Muscle layer of colon (tissue), 2 donors: ENCODE data around the gene PC.
"Not testable (repeated sequence)": the region's sequence is repeated elsewhere in the genome, so short reads cannot be mapped to it uniquely, and the experiment has no call there.

Source experiments
- H3K27ac ChIP-seq: one replicate; pipeline ENCODE4 v1.7.0; 2013; ENCODE audit warnings: low read depth, mild to moderate bottlenecking, low read length, moderate library complexity
- H3K27me3 ChIP-seq, 2 donors: one replicate each; pipeline ENCODE4 v1.7.0; 2013; ENCODE audit warnings: low read length in 2 of 2, mild to moderate bottlenecking in 2 of 2; ENCODE audit not compliant: insufficient read depth in 2 of 2, control insufficient read depth in 1 of 2
- H3K36me3 ChIP-seq: one replicate; pipeline ENCODE4 v1.7.0; 2013; ENCODE audit warnings: mild to moderate bottlenecking, low read length; ENCODE audit not compliant: insufficient read depth
- H3K4me1 ChIP-seq: one replicate; pipeline ENCODE4 v1.7.0; 2013; ENCODE audit warnings: mild to moderate bottlenecking, low read length; ENCODE audit not compliant: insufficient read depth
- H3K4me3 ChIP-seq, 2 donors: one replicate each; pipeline ENCODE4 v1.7.0; 2013; ENCODE audit warnings: low read length in 2 of 2, low read depth in 1 of 2, mild to moderate bottlenecking in 1 of 2, moderate library complexity in 1 of 2
- H3K9ac ChIP-seq: one replicate; pipeline ENCODE4 v1.7.0; 2013; ENCODE audit warnings: low read length
- H3K9me3 ChIP-seq: one replicate; pipeline ENCODE4 v1.7.0; 2013; ENCODE audit warnings: mild to moderate bottlenecking, low read length
- donor health status: abdominal sarcoma.
- donor health status: Adenocarcinoma of cecum.

PC gene

GRCh38 chr11:66992041-66992440 is 33.9 kb upstream of the PC start:
- no peak overlapping the region for H3K27ac ChIP-seq
- H3K4me3 ChIP-seq = no peak overlapping the region
- no peaks in the 10 kb centered on the region for H3K4me1 ChIP-seq
- no peaks in the 10 kb centered on the region for H3K9me3 ChIP-seq
- no peaks in the 10 kb centered on the region for H3K36me3 ChIP-seq
- peaks cover 0 to 2% of the 10 kb centered on the region in 2 donors for H3K27me3 ChIP-seq
- no peak overlapping the region for H3K9ac ChIP-seq

GRCh38 chr11:66989360-66989759 is 31.2 kb upstream of the PC start:
- not testable (repeated sequence) for H3K27me3 ChIP-seq, H3K4me1 ChIP-seq, H3K27ac ChIP-seq, H3K36me3 ChIP-seq, H3K9me3 ChIP-seq, H3K4me3 ChIP-seq, H3K9ac ChIP-seq

GRCh38 chr11:66988741-66989140 is 30.6 kb upstream of the PC start:
- not testable (repeated sequence) for H3K36me3 ChIP-seq, H3K4me3 ChIP-seq, H3K27ac ChIP-seq, H3K4me1 ChIP-seq, H3K9me3 ChIP-seq, H3K27me3 ChIP-seq, H3K9ac ChIP-seq

GRCh38 chr11:66987924-66988637 is 29.9 kb upstream of the PC start:
- Histone ChIP-seq H3K4me1 (no peaks in the 10 kb centered on the region), H3K36me3 (no peaks in the 10 kb centered on the region), H3K27me3 (no peaks in the 10 kb centered on the region), H3K9ac (no peak overlapping the region), H3K4me3 (no peak overlapping the region), H3K9me3 (no peaks in the 10 kb centered on the region), H3K27ac (no peak overlapping the region)

GRCh38 chr11:66987158-66987620 is 29.0 kb upstream of the PC start:
- no peaks in the 10 kb centered on the region for H3K36me3 ChIP-seq
- H3K4me1 ChIP-seq = no peaks in the 10 kb centered on the region
- no peaks in the 10 kb centered on the region for H3K9me3 ChIP-seq
- H3K9ac ChIP-seq = no peak overlapping the region
- H3K27ac ChIP-seq = no peak overlapping the region
- H3K4me3 ChIP-seq = no peak overlapping the region
- H3K27me3 ChIP-seq = no peaks in the 10 kb centered on the region

- Histone ChIP-seq H3K4me1 (no peaks in the 10 kb centered on the region), H3K9ac (no peak overlapping the region), H3K9me3 (no peaks in the 10 kb centered on the region), H3K4me3 (no peak overlapping the region), H3K27me3 (no peaks in the 10 kb centered on the region), H3K27ac (no peak overlapping the region), H3K36me3 (no peaks in the 10 kb centered on the region)
Measured at GRCh38 chr11:66986178-66986545, 28.0 kb upstream of the PC start.

GRCh38 chr11:66985508-66986177 is 27.5 kb upstream of the PC start:
- no peaks in the 10 kb centered on the region for H3K4me1 ChIP-seq
- H3K4me3 ChIP-seq = no peak overlapping the region
- H3K9me3 ChIP-seq = no peaks in the 10 kb centered on the region
- H3K27me3 ChIP-seq = no peaks in the 10 kb centered on the region
- H3K27ac ChIP-seq = no peak overlapping the region
- no peaks in the 10 kb centered on the region for H3K36me3 ChIP-seq
- H3K9ac ChIP-seq = no peak overlapping the region

- Histone ChIP-seq H3K9me3 (peaks cover 5% of the 10 kb centered on the region), H3K4me1 (no peaks in the 10 kb centered on the region), H3K9ac (no peak overlapping the region), H3K27me3 (no peaks in the 10 kb centered on the region), H3K27ac (no peak overlapping the region), H3K36me3 (no peaks in the 10 kb centered on the region), H3K4me3 (no peak overlapping the region)
Measured at GRCh38 chr11:66983275-66983924, 25.2 kb upstream of the PC start.

- Histone ChIP-seq H3K9me3 (peaks cover 5% of the 10 kb centered on the region), H3K4me3 (no peak overlapping the region), H3K4me1 (no peaks in the 10 kb centered on the region), H3K36me3 (no peaks in the 10 kb centered on the region), H3K27me3 (no peaks in the 10 kb centered on the region), H3K27ac (no peak overlapping the region), H3K9ac (no peak overlapping the region)
Measured at GRCh38 chr11:66981976-66982578, 23.9 kb upstream of the PC start.

GRCh38 chr11:66979336-66979980 is 21.3 kb upstream of the PC start:
- Histone ChIP-seq H3K36me3 (no peaks in the 10 kb centered on the region), H3K27me3 (no peaks in the 10 kb centered on the region), H3K9ac (no peak overlapping the region), H3K4me3 (no peak overlapping the region), H3K27ac (no peak overlapping the region), H3K4me1 (no peaks in the 10 kb centered on the region), H3K9me3 (peaks cover 5% of the 10 kb centered on the region)

GRCh38 chr11:66978717-66979116 is 20.5 kb upstream of the PC start:
- Histone ChIP-seq H3K9ac (no peak overlapping the region), H3K4me3 (no peak overlapping the region), H3K4me1 (no peaks in the 10 kb centered on the region), H3K27me3 (no peaks in the 10 kb centered on the region), H3K9me3 (peaks cover 5% of the 10 kb centered on the region), H3K27ac (no peak overlapping the region), H3K36me3 (no peaks in the 10 kb centered on the region)
